ENCODE data around the gene TBC1D28.
"Not testable (repeated sequence)": the region's sequence is repeated elsewhere in the genome, so short reads cannot be mapped to it uniquely, and the experiment has no call there.

The TBC1D28 gene

DNA sequence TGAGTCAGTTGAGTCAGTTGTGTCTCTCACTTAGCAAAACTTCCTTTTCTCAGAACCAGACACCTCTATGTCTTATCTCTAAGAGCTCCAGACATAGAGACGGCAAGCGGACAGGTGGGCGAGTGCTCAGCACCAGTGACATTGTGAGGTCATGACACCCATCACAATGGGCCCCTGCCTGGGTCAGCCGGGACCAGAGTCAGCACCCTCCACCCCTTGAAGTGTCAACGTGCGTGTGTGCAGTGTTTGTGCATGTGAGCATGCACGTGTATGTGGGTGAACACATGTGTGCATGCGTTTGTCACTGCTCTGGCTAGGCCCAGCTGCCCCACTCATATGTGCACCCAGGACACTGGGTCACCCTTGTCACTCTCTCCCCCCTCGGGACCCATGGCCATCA lies at the start of gene TBC1D28:
TSS of gene TBC1D28 (minus strand) at position 101 of the 400 bp plus-strand sequence. CDS start 3,039 bp downstream, outside the sequence.
- not testable (repeated sequence) for DNase-seq (ENCODE audit: low spot score)

DNA sequence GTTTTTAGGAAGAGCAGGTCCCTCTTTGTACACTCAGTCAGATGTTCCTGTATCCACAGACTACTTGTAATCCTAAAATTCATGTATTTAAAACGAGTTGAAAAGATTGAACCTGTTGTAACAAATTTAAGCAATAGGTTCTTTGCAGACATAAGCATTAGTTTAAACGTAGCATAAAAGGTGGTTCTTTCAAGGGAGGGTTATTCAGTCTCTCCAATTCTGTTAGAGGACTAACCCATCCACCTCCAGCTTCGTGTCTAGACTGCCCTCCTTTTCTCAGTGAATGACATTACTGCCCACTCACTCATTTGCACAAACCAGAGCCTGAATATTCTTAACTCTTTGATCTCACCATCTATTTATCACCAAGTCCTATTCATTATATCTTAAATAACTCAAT lies 38.5 kb upstream of the TBC1D28 start:
- not testable (repeated sequence) for DNase-seq (ENCODE audit: low spot score)

DNA sequence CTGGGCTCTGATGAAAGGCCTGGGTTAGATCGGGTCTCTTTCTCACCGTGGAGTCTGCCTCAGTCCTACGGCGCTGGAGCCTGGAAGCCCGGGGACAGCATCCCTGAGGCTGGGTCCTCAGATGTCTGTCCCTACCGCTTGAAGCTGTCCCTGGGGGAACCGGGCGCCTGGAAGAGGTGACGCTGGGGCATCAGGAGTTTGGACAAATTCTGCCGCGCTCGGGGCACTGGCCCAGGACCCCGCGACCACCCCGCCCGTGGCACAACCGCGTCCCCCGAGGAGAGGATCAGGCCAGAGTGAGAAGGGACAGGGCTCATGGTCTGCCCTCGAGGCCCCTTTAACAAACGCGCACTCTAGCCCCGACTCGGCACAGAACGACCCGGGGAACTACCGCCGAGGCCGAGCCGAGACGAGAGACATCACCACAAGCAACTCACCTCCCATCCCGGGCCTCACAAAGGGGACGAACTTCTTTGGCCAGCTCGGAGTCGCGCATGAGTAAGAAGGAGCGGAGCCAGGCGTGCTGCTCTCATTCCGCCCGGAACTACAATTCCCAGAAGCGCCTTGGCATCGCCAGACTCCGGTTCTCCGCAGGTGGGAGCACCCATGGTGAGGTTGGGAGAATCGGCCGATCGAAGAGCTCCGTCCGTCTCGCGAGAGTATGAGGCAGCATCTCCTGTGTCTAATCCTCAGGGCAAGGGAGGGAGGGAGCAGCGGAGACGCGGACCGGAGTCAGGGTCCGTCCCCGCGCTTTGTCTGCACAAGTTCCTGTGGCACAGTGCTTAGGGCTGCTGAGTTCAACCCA lies 37.8 kb upstream of the TBC1D28 start, which contains the start of gene FOXO3B:
TSS of gene FOXO3B (minus strand) at position 548 of the 805 bp plus-strand sequence. CDS start 663 bp downstream, outside the sequence.
- DNase-seq (ENCODE audit: low spot score): peak; percentile 84

DNA sequence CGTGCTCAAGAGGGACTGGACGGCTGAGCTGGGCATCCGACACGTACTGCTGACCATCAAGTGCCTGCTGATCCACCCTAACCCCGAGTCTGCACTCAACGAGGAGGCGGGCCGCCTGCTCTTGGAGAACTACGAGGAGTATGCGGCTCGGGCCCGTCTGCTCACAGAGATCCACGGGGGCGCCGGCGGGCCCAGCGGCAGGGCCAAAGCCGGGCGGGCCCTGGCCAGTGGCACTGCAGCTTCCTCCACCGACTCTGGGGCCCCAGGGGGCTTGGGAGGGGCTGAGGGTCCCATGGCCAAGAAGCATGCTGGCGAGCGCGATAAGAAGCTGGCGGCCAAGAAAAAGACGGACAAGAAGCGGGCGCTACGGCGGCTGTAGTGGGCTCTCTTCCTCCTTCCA lies 33.2 kb upstream of the TBC1D28 start:
- DNase-seq (ENCODE audit: low spot score): not testable (repeated sequence)

DNA sequence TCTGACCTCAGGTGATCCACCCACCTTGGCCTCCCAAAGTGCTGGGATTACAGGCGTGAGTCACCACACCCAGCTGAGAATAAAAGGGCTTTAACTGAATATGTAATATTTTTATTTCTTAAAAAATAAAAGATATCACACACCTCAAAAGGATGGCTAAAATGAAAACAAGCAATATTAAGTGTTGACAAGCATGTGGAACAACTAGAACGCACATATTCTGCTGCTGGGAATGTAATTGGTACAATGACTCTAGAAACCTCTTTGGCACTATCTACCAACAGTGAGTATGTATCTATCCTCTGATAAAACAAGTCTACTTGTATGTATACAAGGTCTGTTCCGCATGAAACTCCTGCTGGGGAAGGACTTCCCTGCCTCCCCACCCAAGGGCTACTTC lies 32.7 kb upstream of the TBC1D28 start:
- DNase-seq (ENCODE audit: low spot score): not testable (repeated sequence)

DNA sequence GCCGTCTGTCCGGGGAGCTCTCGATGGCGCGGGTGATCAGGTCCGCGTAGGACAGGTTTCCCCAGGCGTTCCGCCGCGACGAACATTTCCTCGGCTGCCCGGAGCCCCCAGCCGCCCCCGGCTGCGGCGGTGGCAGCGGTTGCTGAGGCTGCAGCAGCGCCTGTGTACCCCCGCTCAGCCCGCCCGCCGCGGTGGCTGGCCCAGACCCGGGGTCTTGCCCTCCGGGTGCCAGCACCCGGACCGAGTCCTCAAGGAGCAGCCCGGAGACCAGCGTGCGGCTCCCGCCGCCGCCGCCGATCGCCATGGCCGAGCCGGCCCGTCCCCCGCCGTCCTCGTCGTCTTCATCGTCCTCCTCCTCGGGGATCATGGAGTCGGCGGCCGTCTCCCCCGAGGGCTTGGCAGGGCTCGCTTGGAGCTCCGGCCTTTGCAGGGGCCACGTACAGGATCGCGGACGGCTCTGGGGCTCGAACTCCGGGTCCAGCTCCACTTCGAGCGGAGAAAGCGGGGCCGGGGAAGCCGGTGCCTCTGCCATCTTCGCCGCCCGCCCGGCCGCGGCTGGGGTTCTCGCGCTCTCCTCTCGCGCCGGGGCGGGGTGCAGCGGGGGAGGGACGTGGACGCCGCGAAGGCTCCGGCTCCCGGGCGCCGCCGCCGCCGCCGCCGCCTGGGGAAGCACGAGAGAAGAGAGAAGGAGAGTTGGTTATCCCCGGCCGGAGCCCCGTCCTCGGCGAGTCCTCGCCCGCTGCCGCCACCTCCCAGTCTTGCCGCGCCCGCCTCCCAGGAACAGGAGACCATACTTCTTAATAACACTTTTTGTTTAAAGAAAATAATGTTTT lies 28.4 kb upstream of the TBC1D28 start:
- DNase-seq (ENCODE audit: low spot score): not testable (repeated sequence)

DNA sequence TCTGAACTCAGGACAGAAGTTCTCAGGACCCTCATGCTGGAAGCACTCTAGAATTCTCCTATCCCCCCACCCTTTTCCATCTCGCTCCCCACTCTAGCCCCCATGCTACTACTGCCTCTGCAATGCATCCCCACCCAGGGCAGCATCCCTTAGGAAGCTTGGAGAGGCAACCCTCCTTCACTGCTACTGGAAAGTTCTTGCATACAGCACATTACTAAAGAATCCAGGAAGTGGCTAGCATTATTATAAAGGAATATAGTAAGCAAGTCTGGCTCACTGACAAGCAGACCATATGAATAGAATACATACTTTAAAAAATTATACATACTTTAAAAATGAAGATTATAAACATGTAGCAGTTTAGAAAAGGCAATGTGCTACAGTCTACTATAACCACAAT lies 24.4 kb upstream of the TBC1D28 start:
- DNase-seq (ENCODE audit: low spot score): not testable (repeated sequence)

DNA sequence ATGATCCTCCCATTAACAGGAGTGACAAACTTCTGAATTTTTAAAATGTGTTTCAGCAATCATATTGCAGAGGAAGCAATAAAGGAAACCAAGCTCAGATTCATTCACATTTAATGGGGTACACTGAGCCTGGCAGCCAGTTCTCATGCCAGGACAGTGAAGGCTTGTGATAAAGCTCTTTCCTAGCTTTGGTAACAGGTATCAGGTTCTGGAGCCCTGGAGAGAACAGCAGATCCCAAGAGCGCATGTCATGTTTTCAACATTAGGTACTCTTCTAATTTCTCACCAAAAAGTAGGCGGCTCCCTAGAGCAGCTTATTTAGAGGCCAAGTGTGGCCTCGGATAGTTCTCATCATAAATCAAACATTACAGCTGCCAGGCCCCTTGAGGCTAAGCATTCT lies 23.3 kb upstream of the TBC1D28 start:
- not testable (repeated sequence) for DNase-seq (ENCODE audit: low spot score)

DNA sequence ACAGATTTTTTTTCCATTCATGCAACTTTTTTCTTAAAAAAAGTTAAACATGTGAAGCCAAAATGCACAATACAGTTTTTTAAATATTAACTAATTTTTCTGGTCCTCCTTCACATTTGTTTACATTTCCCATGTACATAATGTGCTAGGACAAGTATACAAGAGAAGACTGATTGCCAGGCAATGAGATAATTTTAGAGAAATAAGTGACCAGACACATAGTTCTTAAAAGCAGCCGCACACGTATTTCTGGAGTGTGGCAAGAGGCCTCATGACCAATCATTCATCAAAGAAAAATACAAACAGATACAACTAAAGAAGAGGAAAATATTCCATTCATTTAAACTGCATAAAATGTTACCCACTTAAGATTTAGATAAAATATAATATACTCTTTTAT lies 22.1 kb upstream of the TBC1D28 start:
- not testable (repeated sequence) for DNase-seq (ENCODE audit: low spot score)

DNA sequence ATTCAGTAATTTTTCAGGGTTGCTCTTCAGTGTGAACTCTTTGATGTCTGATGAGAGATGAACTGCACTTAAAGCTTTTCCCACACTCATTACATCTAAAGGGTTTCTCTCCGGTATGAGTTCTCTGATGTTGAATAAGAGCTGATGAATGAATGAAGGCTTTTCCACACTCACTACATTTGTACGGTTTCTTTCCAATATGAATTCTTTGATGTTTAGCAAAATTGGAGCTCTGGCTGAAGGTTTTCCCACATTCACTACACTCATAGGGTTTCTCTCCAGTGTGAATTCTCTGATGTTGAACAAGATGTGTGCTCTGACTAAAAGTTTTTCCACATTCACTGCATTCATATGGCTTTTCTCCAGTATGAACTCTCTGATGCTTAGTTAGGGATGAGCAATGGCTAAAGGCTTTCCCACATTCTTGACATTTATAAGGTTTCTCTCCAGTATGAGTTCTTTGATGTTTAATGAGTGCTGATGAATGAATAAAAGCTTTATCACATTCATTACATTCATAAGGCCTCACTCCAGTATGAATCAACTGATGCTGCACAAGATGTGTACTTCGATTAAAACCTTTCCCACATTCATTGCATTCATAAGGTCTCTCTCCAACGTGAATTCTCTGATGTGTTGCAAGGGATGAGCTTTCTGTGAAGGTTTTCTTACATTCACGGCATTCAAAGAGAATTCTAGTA lies 17.9 kb upstream of the TBC1D28 start:
- not testable (repeated sequence) for DNase-seq (ENCODE audit: low spot score)

DNA sequence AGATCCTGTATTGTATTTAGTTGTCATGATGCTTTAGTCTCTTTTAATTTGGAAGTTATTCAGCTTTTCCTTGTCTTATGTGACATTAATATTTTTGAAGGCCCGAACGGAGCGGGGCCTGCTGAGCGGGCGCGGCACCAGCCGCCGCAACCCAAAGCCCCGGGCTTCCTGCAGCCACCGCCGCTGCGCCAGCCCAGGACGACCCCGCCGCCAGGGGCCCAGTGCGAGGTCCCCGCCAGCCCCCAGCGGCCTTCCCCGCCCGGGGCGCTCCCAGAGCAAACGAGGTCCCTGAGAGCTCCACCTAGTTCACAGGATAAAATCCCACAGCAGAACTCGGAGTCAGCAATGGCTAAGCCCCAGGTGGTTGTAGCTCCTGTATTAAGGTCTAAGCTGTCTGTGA lies 5.9 kb upstream of the TBC1D28 start:
- DNase-seq (ENCODE audit: low spot score): not testable (repeated sequence)

DNA sequence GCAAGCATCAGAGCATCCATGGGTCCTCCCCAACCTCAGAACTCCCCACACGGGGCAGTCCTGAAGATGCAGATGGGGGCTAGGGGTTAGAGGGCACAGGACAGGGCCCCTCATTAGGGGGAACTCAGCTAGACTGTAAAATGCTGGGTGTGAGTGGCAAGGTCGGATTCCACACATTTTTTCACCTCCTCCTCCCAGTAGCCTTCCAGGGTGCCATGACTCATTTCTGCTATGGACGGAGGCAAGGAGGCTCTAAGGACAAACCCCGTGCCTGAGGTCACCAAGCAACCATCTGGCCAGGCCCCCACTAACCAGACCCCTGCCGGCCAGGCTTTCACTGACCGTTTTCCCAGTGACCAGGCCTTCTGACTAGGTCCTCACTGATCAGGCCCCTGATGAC lies 1.1 kb downstream of the TBC1D28 start:
- not testable (repeated sequence) for DNase-seq (ENCODE audit: low spot score)

DNA sequence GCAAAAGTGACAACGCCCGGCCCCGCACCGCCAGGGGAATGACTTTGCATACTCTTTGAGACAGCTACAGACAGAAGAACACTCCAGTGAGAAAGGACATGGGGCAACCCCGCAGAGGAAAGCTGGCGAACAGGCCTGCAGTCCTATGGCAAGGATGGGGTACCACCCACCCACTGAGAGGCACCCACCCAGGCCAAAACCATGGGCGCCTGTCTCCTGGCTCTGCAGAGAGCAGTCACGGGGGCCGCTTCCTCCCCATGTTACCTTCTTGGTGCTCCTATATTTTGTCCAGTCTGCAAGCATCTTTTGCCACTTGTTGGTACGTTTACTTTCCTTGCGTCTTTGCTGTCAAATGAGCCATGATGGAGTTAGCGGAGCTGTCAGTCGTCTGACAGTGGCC lies 5.8 kb downstream of the TBC1D28 start:
- not testable (repeated sequence) for DNase-seq (ENCODE audit: low spot score)

DNA sequence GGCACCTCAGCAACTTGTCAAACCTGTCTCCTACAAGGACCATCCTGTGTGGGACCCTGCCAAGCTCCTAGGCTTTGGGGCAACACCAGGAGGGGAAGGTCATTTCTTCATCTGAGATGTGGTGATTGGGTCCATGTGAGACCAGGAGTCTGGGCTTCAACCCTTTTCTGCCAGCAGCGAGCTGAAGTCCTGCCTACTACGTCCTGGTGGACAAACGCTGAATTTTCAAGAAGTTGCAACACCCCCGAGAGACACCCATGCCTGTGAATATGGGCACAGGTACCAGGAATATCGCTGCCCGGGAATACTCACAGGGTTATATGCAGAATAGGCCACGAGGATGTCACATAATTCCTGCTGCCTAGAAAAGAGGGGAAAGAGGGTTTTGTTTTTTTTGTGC lies 8.0 kb downstream of the TBC1D28 start:
- not testable (repeated sequence) for DNase-seq (ENCODE audit: low spot score)

DNA sequence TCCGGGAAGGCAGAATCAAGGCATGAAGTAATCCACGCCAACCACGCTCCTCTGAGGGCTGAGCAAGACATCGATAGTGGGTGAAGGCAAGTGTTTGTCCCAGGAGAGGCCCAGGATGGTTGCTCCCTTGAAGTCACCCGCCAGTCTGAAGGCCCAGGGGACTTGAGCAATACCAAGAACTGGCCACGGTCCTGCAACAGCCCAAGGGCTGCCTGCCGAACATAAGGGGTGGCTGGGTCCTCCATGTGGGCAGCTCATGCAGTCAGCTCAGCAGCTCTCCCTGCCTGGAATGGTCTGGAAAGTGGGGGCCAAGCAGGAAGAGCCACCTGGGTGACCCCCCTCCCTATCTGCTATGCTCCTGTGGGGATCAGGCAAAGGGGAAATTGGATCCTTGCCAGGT lies 8.4 kb downstream of the TBC1D28 start:
- not testable (repeated sequence) for DNase-seq (ENCODE audit: low spot score)

DNA sequence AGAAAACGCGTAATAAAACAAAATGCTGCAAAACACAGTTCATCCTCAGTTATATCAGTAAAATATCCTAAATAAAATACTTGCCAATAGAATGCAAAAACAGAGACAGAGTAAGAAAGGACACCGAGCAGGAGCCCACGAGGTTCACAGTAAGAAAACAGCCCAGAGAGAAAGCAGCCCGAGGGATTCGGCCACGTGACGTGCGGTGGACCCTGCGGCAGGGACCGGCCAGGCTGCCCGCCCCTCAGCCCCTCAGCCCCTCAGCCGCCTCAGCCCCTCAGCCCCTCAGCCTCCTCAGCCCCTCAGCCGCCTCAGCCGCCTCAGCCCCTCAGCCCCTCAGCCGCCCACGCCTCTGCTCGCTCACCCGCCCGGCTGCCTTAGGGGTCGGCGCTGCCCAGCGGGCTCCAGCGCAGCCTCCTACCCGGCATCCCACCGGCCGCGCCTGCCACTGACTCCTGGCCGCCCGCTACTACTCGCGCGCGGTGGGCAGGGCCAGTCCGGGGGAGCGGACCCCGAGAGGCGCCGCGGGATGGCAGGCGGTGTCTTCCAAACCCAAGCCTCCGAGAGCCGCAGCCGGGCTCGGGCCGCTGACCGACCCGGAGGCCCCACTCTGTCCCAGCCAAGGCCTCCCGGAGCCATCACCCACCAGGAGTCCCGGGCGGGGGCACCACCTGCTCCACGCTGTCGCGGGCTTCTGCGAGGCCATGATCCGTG lies 9.5 kb downstream of the TBC1D28 start:
- not testable (repeated sequence) for DNase-seq (ENCODE audit: low spot score)

DNA sequence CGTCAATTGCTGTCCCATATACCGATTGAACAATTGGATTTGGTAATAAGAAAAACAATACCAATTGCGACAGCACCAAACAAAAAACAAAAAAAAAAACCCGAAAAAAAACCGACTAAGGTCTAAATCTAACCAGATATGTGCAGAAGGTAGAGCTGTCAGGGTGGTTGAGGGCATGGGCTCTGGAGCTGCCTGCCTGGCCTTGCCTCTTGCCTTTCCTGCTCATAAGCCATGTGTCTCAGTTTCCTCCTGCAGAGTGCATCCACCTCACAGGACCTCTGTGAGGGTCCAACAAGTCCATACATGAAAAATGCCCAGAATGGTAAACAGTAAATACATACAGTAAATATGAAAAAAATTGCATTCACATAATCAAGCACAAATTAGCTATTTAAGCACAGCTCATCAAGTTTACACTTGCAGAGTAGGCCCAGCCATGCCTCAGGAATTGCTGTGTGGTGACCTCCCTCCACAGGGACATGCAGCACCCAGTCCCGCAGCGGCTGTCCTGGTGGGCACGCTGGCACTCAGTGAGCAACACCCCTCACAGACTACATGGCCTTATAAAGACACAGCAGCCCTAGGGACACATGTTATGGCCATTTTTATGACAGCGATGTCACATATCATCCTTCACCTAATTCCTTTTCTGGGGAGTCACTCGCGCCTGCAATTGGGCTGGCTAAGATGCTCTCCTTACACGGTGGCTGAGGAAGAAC lies 17.9 kb downstream of the TBC1D28 start:
- DNase-seq (ENCODE audit: low spot score): no peak

DNA sequence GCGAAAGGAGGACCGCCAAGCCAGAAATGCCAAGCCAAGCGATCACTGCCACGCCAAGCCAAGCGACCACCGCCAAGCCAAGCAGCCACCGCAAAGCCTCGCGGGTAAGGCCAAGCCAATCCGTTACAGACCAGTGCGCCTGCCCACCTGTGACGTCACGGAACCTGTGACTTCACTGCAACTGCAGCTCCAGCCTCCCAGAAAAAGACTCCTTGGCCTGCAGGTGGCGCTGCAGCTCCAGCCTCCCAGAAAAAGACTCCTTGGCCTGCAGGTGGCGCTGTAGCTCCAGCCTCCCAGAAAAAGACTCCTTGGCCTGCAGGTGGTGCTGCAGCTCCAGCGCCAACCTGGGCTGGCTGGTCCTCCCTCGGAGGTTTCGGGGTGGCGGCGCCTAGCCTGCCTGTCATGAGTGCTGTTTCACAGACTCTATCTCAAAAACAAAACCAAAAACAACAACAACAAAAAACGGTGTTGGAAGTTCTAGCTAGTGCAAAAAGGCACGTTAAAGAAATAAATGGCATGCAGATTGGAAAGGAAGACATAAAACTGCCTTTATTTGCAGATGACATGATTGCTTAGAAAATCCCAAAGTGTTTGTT lies 18.6 kb downstream of the TBC1D28 start:
- peak; percentile 83 for DNase-seq (ENCODE audit: low spot score)

DNA sequence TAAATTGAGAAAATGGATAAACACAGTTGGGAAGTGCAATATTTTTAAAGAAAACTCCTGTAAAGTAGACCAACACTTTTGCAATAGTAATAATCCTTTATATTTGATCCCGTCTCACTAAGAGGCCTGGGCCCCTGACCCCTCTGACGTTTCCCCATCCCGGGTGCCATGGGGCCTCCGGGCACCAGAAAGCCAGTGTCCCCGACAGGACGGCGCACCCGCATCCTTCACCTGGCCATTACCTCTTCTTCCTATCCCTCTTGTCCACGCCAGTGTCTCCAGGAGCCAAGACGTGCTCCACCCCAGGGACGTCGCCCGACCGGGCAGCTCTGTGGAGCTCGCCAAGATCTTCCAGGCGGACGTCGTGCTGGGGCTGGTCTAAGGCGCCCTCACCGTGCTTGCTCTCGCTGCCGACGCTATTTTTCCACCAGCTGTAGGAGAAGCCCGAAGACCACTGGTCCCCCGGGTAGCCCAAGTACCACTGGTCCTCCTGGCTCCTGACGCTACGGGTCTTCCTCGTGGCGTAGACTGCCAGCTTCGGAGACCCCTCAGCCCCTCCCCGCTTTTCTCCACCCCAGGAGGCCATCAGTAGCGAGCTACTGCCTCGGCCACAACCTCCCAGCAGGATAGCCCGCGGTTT lies 19.2 kb downstream of the TBC1D28 start:
- peak; percentile 2 for DNase-seq (ENCODE audit: low spot score)

DNA sequence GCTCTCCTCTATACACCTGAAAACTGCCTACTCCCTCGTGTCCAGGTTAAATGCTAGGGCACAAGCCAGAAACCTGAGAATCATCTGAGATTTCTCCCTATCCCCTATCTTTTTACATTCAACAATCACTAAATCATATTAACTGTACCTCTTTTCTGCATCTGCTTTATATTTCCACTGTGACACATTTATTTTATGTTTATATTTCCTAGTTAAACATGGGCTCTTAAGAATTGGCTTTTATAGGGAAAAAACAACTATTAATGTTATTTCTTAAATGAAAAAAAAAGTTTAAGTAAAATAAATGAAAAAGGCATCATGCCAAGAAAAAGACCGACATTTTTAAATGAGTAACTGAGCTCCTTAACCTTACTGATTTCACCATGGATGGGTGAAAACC lies 26.6 kb downstream of the TBC1D28 start:
- not testable (repeated sequence) for DNase-seq (ENCODE audit: low spot score)
